GM12878 (cell line): Measurements from ENCODE around the gene HMCN2.

Experiments
- CTCF ChIP-seq, 3 experiments: IDR thresholded peaks in 2 of 3; conservative IDR thresholded peaks in 1 of 3; 2 replicates each; pipeline ENCODE4 v1.5.1; 2011; ENCODE audit warnings: low read depth in 3 of 3, low read length in 3 of 3, mild to moderate bottlenecking in 3 of 3, control low read depth in 2 of 3, moderate library complexity in 2 of 3, inconsistent platforms in 1 of 3, mixed read lengths in 1 of 3; ENCODE audit not compliant: control insufficient read depth in 2 of 3, insufficient read depth in 1 of 3; ENCODE audit errors: extremely low read depth in 1 of 3
- MAX ChIP-seq: IDR thresholded peaks from 2 replicates; pipeline ENCODE4 v1.6.1; 2012; ENCODE audit warnings: low read depth, low read length, improper control_type of control experiment
- MYC ChIP-seq: IDR thresholded peaks from 2 replicates; pipeline ENCODE4 v1.6.1; 2011; ENCODE audit warnings: mild to moderate bottlenecking, low read length, moderate library complexity, inconsistent platforms; ENCODE audit not compliant: insufficient read depth, insufficient replicate concordance, insufficient read length, severe bottlenecking
- NKRF ChIP-seq: fragments of 450-650 bp; conservative IDR thresholded peaks from 2 replicates; pipeline ENCODE4 v1.6.1; 2017; ENCODE audit warnings: mild to moderate bottlenecking, moderate library complexity
- POLR2AphosphoS5 ChIP-seq: IDR thresholded peaks from 2 replicates; pipeline ENCODE4 v1.6.1; 2011; ENCODE audit warnings: mild to moderate bottlenecking, low read length, inconsistent platforms
- YY1 ChIP-seq: IDR thresholded peaks from 2 replicates; pipeline ENCODE4 v1.6.1; 2011; ENCODE audit warnings: low read depth, mild to moderate bottlenecking, low read length
- ZNF622 ChIP-seq: fragments of 450-650 bp; IDR thresholded peaks from 2 replicates; pipeline ENCODE4 v1.6.1; 2017; ENCODE audit warnings: mild to moderate bottlenecking, inconsistent platforms

GRCh38 chr9:130332384-130332926 lies 66.9 kb downstream of the HMCN2 start:
- TF ChIP-seq POLR2AphosphoS5 (no peak), MYC (no peak), CTCF (IDR thresholded peaks at IDR 0.05 in 2 of 3, conservative IDR thresholded peaks at IDR 0.05 in 1 of 3; ENCODE audit: control insufficient read depth in 2 of 3, extremely low read depth in 1 of 3, insufficient read depth in 1 of 3, low read depth in 3 of 3, low read length in 3 of 3) (no peak), ZNF622 (no peak), NKRF (no peak), YY1 (no peak), MAX (no peak)
